B cell (primary cell): ENCODE results near the gene BLOC1S3. TPM values are rescaled to one million over a fixed set of nuclear protein-coding genes. Genes with fewer than 3 reads are reported as not detected.

Source experiments
- ATAC-seq: fragments of 200-7000 bp; cut with Tn5 transposase; one replicate; pipeline ENCODE4 v1.10.0; 2021; ENCODE audit warnings: low read depth, mild to moderate bottlenecking, moderate number of reproducible peaks, moderate library complexity
- CTCF ChIA-PET: fragments of 350-600 bp; sonication (Branson Sonifier 250); formaldehyde crosslinking; loops from one replicate; lab custom pipeline; 2021; ENCODE audit warnings: antibody characterized with exemption, inconsistent platforms; lab: Charles Lee
- POLR2A ChIA-PET: fragments of 350-600 bp; sonication (Branson Sonifier 250); formaldehyde crosslinking; loops from one replicate; lab custom pipeline; 2021; ENCODE audit warnings: antibody characterized with exemption; lab: Charles Lee
- DNase-seq: peaks from one replicate; pipeline ENCODE4 v3.0.0; 2013
- H2AFZ ChIP-seq: 2 replicates; pipeline ENCODE4 v1.6.1; 2012; ENCODE audit warnings: mild to moderate bottlenecking, low read depth, low read length; ENCODE audit not compliant: insufficient read depth, poor library complexity, severe bottlenecking
- H3K27ac ChIP-seq, 2 donors: 1 replicate in 1 of 2; 2 replicates in 1 of 2; pipeline ENCODE4 v1.5.1; 2012 to 2013; ENCODE audit warnings: low read length in 2 of 2, mild to moderate bottlenecking in 2 of 2, moderate library complexity in 1 of 2
- H3K27me3 ChIP-seq, 4 experiments: fragments of 200-600 bp in 1 of 4; sonication (generic) in 1 of 4; replicated peaks in 1 of 4; 1 replicate in 2 of 4; 2 replicates in 2 of 4; pipeline versions ENCODE4 v1.6.1 to v1.7.0; 2013 to 2016; ENCODE audit warnings: low read length in 3 of 4, mild to moderate bottlenecking in 2 of 4, mixed read lengths in 1 of 4, moderate library complexity in 1 of 4; ENCODE audit not compliant: insufficient read depth in 4 of 4, control insufficient read depth in 3 of 4; ENCODE audit errors: control extremely low read depth in 1 of 4
- H3K36me3 ChIP-seq, 2 experiments: replicated peaks in 1 of 2; 1 replicate in 1 of 2; 2 replicates in 1 of 2; pipeline versions ENCODE4 v1.6.1 to v1.7.1; 2013; ENCODE audit warnings: low read length in 1 of 2; ENCODE audit not compliant: insufficient read depth in 2 of 2, control insufficient read depth in 1 of 2; ENCODE audit errors: control extremely low read depth in 1 of 2, extremely low read depth in 1 of 2
- H3K4me1 ChIP-seq, 2 donors: fragments of 200-600 bp in 1 of 2; sonication (generic) in 1 of 2; 1 replicate in 1 of 2; 2 replicates in 1 of 2; pipeline versions ENCODE4 v1.5.1 to v1.6.1; 2013 to 2017; ENCODE audit warnings: low read length in 2 of 2; ENCODE audit not compliant: control insufficient read depth in 2 of 2, insufficient read depth in 2 of 2
- H3K4me2 ChIP-seq: replicated peaks from 2 replicates; pipeline ENCODE3; 2012; ENCODE audit warnings: mild to moderate bottlenecking, low read depth, low read length; ENCODE audit not compliant: poor library complexity, severe bottlenecking
- H3K4me3 ChIP-seq, 5 experiments: fragments of 200-600 bp in 1 of 5; sonication (generic) in 1 of 5; 1 replicate in 3 of 5; 2 replicates in 2 of 5; pipeline versions ENCODE4 v1.5.1 to v1.7.0; 2011 to 2016; ENCODE audit warnings: low read length in 4 of 5, mild to moderate bottlenecking in 4 of 5, low read depth in 2 of 5, control low read depth in 1 of 5, moderate library complexity in 1 of 5; ENCODE audit not compliant: insufficient read depth in 1 of 5; ENCODE audit errors: control extremely low read depth in 1 of 5, extremely low read depth in 1 of 5
- H3K79me2 ChIP-seq: fragments of 200-600 bp; sonication (generic); one replicate; pipeline ENCODE4 v1.6.0; 2016; ENCODE audit warnings: low read length; ENCODE audit not compliant: control insufficient read depth, insufficient read depth
- H3K9ac ChIP-seq: fragments of 200-600 bp; sonication (generic); 2 replicates; pipeline ENCODE4 v1.6.1; 2017; ENCODE audit warnings: mild to moderate bottlenecking, low read length, moderate library complexity
- H3K9me3 ChIP-seq, 3 donors: one replicate each; pipeline versions ENCODE4 v1.6.1 to v1.7.1; 2013; ENCODE audit warnings: low read length in 2 of 3; ENCODE audit not compliant: control insufficient read depth in 2 of 3, insufficient read depth in 1 of 3; ENCODE audit errors: control extremely low read depth in 1 of 3
- H4K20me1 ChIP-seq: 2 replicates; pipeline ENCODE4 v1.6.0; 2012; ENCODE audit warnings: mild to moderate bottlenecking, low read length; ENCODE audit not compliant: insufficient read depth, control insufficient read depth, poor library complexity, severe bottlenecking
- H3K27ac Mint-ChIP-seq: one replicate; pipeline ENCODE4 v1.8.0; 2021; ENCODE audit warnings: mixed read lengths
- H3K27me3 Mint-ChIP-seq: one replicate; pipeline ENCODE4 v1.8.0; 2021; ENCODE audit warnings: mixed read lengths
- H3K4me1 Mint-ChIP-seq: one replicate; pipeline ENCODE4 v1.8.0; 2021; ENCODE audit warnings: mixed read lengths
- H3K4me3 Mint-ChIP-seq: one replicate; pipeline ENCODE4 v1.8.0; 2021; ENCODE audit warnings: mixed read lengths
- H3K9me3 Mint-ChIP-seq: one replicate; pipeline ENCODE4 v1.8.0; 2022; ENCODE audit warnings: mixed read lengths; ENCODE audit not compliant: insufficient read depth
- EZH2 ChIP-seq: IDR thresholded peaks from 2 replicates; pipeline ENCODE4 v1.6.1; 2012; ENCODE audit warnings: borderline replicate concordance, low read depth, mild to moderate bottlenecking, moderate library complexity, low read length; ENCODE audit not compliant: insufficient read depth, poor library complexity, severe bottlenecking
- WGBS: methylation state at CpG from one replicate; pipeline ENCODE4 v1.1.5; 2013; ENCODE audit warnings: missing lambda C conversion rate; ENCODE audit not compliant: insufficient coverage; 5-methylcytosine and 5-hydroxymethylcytosine counted together
- intact Hi-C: fragments of 100-400 bp; cut with micrococcal nuclease; formaldehyde crosslinking; loops from one replicate; pipeline ENCODE4 v1.10.0; 2022
- polyA plus RNA-seq: library from polyadenylated mRNA; depleted of rRNA; stranded (reverse); fragments of >200 nt; gene quantifications from 2 replicates; pipeline ENCODE4 v1.2.3, GENCODE V29; 2012
- total RNA-seq, 2 donors: library from RNA; stranded (reverse); fragments of 120-200 nt in 1 of 2; gene quantifications; 1 replicate in 1 of 2; 2 replicates in 1 of 2; pipeline versions ENCODE4 v1.2.3 to v1.2.4, GENCODE V29; 2013 to 2022
- TF ChIP-seq, protein P1 (sequence below): fragments of 200-600 bp; IDR thresholded peaks from one replicate; pipeline ENCODE4 v1.8.0; 2022; ENCODE audit warnings: antibody characterized with exemption, mild to moderate bottlenecking

The BLOC1S3 gene
- total and polyA plus RNA-seq, 2 donors (not counting 1 experiment from before 2014, with no cell fraction given), result 7.2 to 21.1 TPM

DNA sequence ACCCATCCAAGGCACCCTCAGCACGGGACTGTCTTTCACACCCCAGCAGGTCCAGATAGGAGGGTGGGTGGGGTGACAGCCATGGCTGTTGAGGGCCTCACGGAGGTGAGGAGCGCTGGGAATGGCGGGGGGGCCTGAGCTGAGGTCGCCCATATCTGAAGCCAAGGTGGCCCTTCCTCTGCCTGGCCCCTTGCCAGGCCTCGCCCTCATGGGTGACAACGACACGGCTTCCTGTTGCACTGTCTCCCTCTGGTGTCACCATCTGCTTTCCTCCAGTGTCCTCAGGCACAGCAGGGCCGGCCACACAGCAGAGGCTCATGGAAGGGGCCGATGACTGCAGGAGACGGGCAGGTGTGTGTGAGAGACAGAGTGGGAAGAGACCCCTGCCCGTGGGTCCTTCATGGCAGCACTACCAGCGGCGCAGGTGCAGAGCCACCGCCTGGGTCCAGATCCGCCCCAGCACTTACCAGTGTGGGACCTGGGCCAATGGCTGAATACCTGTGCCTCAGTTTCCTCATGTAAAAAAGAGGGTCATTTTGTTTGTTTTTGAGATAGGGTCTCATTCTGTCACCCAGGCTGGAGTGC, 9.7 kb upstream of the BLOC1S3 start:
- Histone ChIP-seq H3K27ac (no peak overlapping the region), H3K4me1 (peaks cover 29 to 41% of the 10 kb centered on the region in 2 donors), H3K9me3 (no peaks in the 10 kb centered on the region), H3K36me3 (peaks cover 0 to 7% of the 10 kb centered on the region in 2 experiments), H3K79me2 (peaks cover 55% of the 10 kb centered on the region), H3K4me2 (no peak overlapping the region), H3K9ac (no peak overlapping the region), H2AFZ (no peak overlapping the region), H3K4me3 (no peak overlapping the region), H4K20me1 (peaks cover 26% of the 10 kb centered on the region), H3K27me3 (no peaks in the 10 kb centered on the region)
- intact Hi-C loops, result no loop called here
- no peak overlapping the region for H3K4me3 Mint-ChIP-seq
- TF ChIP-seq EZH2, result no peak
- TF ChIP-seq, protein P1, sequence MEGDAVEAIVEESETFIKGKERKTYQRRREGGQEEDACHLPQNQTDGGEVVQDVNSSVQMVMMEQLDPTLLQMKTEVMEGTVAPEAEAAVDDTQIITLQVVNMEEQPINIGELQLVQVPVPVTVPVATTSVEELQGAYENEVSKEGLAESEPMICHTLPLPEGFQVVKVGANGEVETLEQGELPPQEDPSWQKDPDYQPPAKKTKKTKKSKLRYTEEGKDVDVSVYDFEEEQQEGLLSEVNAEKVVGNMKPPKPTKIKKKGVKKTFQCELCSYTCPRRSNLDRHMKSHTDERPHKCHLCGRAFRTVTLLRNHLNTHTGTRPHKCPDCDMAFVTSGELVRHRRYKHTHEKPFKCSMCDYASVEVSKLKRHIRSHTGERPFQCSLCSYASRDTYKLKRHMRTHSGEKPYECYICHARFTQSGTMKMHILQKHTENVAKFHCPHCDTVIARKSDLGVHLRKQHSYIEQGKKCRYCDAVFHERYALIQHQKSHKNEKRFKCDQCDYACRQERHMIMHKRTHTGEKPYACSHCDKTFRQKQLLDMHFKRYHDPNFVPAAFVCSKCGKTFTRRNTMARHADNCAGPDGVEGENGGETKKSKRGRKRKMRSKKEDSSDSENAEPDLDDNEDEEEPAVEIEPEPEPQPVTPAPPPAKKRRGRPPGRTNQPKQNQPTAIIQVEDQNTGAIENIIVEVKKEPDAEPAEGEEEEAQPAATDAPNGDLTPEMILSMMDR, result no peak
- no peaks in the 10 kb centered on the region for H3K9me3 Mint-ChIP-seq
- DNase-seq (no peak), ATAC-seq (no peak)
- no peak overlapping the region for H3K27ac Mint-ChIP-seq
- peaks cover 33% of the 10 kb centered on the region for H3K4me1 Mint-ChIP-seq
- POLR2A ChIA-PET, result no interaction called here
- CTCF ChIA-PET, result no interaction called here
- WGBS, result 94% methylated on average over 16 of the region's 16 CpGs
- H3K27me3 Mint-ChIP-seq, result no peaks in the 10 kb centered on the region

DNA sequence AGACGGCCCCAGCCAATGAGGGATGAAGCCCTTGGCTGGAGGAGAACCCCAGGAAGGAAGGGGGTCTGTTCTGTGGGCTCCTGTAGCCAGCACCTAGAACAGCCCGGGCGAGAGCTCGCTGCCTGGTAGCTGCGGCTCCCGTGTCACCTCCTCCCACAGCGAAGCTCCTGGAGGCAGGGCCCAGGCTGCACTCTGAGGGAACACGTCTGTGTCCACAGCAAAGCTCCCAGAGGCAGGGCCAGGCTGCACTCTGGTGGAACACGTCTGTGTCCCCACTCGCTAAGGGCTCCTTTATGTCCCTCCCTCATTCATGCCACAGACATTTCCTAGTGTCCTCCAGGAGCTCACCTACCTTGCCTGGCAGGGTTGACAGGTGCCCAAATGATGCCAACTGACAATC, 9.0 kb upstream of the BLOC1S3 start:
- Histone ChIP-seq H3K9ac (no peak overlapping the region), H3K9me3 (no peaks in the 10 kb centered on the region), H3K4me2 (no peak overlapping the region), H4K20me1 (peaks cover 26% of the 10 kb centered on the region), H3K4me1 (peaks cover 23 to 38% of the 10 kb centered on the region in 2 donors), H3K27ac (no peak overlapping the region), H3K4me3 (no peak overlapping the region), H2AFZ (no peak overlapping the region), H3K36me3 (peaks cover 0 to 7% of the 10 kb centered on the region in 2 experiments), H3K27me3 (no peaks in the 10 kb centered on the region), H3K79me2 (peaks cover 63% of the 10 kb centered on the region)
- Mint-ChIP-seq H3K9me3 (no peaks in the 10 kb centered on the region), H3K27me3 (no peaks in the 10 kb centered on the region), H3K4me3 (no peak overlapping the region), H3K27ac (no peak overlapping the region), H3K4me1 (peaks cover 26% of the 10 kb centered on the region)
- POLR2A ChIA-PET, result no interaction called here
- no peak for ATAC-seq
- WGBS, result over 99% methylated on average over 10 of the region's 10 CpGs
- DNase-seq, result no peak
- intact Hi-C loops, result no loop called here
- CTCF ChIA-PET, result interaction anchor here (0.6 kb wide), 1 partner anchor 20 kb away, joined by 3 read pairs; no protein-coding TSS in a partner anchor
- TF ChIP-seq, protein P1, result no peak
- TF ChIP-seq EZH2, result no peak
